Globus pallidus (tissue), 1 donor: ENCODE data around the gene RBFA.

Experiments
- DNase-seq: peaks from one replicate; pipeline ENCODE4 v3.0.0-alpha.2; 2015; ENCODE audit warnings: low spot score

RBFA gene

GRCh38 chr18:80074697-80075096, 40.5 kb downstream of the RBFA start:
- no peak for DNase-seq

- DNase-seq, result no peak
These were observed 41.7 kb downstream of the RBFA start for GRCh38 chr18:80075940-80076339.

- no peak for DNase-seq
These were observed 42.1 kb downstream of the RBFA start for GRCh38 chr18:80076379-80076778.

GRCh38 chr18:80077873-80078272, 43.6 kb downstream of the RBFA start:
- no peak for DNase-seq
